Measurements from ENCODE around the gene CTBP1.
"Not testable (repeated sequence)": the region's sequence is repeated elsewhere in the genome, so short reads cannot be mapped to it uniquely, and the experiment has no call there.

The CTBP1 gene

GRCh38 chr4:1248245-1249147 lies at the start of gene CTBP1:
CTBP1 (minus strand) TSS chr4:1249130; CDS start chr4:1241331, 7,799 bp downstream.
- peak; percentile 50 for DNase-seq (ENCODE audit: low read depth)

- no peak for DNase-seq (ENCODE audit: low read depth)
Measured at GRCh38 chr4:1298461-1298860, 49.5 kb upstream of the CTBP1 start.

DNA sequence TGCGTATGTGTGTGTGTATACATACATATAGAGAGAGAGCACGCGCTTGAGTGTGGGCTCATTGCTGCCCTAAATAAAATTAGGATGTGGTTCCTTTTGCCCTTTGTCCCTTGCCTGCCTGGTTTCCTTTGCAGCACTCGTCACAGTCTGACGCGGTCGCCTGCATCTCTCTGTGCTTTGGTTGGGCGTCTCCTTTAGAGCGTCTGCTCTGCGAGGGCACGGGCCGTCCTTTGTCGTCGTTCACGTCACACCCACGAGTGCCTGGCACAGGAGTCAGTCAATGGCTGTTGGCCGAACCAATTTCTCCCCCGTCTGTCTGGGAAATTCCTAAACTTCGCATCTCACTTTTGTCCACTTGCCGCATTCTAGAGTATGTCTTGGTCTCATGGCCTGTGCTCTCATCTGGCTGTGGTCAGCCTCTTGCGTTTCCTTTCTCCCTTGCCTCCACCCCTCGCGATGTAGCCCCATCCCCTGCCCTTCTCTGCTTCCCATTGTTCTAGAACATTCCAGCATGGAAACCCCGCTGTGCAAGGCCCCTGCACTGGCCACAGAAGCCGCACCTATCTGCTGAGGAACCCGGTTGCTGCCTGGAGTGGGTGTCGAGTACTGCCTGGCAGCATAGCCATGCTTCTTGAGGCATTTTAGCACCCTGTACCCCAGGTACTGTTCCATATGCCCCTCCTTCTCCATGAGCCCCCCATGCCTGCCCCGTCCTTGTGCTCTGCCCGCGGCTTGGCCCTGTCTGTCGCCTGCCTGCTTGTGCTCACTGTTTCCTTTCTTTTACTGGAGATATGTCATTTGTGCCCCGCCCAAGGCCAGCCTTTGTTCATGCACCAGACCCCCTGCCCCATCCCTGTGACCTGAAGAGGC lies 48.8 kb upstream of the CTBP1 start:
- no peak for DNase-seq (ENCODE audit: low read depth)

- no peak for DNase-seq (ENCODE audit: low read depth)
Measured at GRCh38 chr4:1297023-1297395, 48.1 kb upstream of the CTBP1 start.

DNA sequence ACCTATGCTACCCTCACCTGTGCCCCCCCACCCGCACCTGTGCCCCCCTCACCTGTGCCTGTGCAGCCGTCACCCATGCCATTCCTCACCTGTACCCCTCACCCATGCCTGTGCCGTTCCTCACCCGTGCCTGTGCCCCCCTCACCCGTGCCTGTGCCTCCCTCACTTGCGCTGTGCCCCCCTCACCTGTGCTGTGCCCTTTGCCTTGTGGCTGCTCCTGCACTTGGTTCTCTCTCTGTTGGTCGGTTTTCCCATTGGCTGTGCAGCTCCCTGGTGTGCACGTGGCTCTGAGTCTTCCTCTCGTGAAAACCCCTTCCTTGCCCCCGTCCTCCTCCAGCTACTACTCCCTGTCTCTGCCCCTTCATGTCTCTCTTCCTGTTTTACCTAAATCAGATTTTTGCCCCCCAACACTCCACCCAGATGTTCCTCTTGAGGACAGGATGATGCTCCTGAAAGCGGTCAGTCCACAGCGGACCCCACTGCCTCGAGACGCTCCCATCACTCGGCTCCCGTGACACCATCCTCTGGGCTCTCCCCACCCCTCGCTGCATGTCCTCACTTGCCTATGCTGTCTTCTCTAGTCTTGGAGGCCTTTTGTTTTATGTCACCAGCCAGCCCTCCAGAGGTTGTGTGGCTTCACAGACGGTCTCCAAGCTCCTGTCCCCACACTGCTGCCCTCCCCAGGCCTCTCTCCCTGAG lies 47.5 kb upstream of the CTBP1 start:
- DNase-seq (ENCODE audit: low read depth) = no peak

GRCh38 chr4:1295405-1296055 lies 46.6 kb upstream of the CTBP1 start:
- no peak for DNase-seq (ENCODE audit: low read depth)

DNA sequence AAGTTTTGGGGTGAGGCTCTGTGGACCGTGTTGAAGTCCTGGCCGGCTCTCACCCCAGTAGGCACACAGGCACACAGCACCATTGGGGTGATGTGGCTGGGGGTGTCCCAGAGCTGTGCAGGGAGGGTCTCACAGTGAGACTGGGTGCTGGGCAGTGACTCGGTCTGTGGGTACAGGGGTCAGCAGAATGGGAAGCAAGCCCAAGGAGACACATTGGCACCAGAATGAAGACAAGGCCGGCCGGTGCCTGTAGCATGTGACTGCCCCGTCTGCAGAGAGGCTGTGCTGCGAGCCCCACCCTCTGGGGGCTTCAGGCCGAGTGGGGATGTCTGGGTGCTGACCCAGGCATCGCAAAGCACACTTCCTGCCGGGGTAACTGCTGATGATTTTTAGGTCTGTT lies 46.0 kb upstream of the CTBP1 start:
- no peak for DNase-seq (ENCODE audit: low read depth)

- no peak for DNase-seq (ENCODE audit: low read depth)
Measured at GRCh38 chr4:1294424-1294823, 45.5 kb upstream of the CTBP1 start.

DNA sequence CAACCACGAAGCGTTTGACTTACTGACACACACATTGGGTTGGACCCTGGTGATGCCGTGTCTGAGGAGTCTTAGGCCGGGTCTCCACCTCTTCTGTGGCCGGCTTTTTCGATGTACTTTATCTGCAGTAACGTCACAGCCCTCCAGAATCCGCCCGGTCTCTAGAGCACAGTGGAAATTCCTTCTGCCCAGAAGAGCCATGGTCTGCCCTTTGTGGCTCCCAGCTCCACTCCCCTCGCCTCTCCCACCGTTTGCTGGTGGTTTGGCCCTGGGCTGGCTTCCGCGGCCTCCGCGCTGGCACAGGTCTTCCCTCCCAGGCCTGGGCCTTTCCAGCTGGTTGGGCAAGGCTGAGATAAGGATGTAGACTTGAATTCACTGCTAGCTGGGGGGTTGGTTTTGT lies 45.1 kb upstream of the CTBP1 start:
- DNase-seq (ENCODE audit: low read depth) = no peak

GRCh38 chr4:1293531-1293941 lies 44.6 kb upstream of the CTBP1 start:
- no peak for DNase-seq (ENCODE audit: low read depth)

DNA sequence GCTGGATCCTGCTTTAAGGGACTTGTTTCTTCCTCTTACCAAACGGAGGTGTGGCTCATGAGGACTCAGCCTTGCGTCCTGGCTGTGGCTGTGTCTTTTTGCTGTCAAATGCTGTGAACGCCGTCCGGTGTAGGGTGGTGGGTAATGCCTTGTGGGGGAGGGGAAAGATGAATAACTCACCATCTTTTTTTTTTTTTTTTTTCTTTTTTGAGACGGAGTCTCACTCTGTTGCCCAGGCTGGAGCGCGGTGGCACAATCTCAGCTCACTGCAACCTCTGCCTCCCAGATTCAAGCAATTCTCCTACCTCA lies 43.7 kb upstream of the CTBP1 start:
- not testable (repeated sequence) for DNase-seq (ENCODE audit: low read depth)

DNA sequence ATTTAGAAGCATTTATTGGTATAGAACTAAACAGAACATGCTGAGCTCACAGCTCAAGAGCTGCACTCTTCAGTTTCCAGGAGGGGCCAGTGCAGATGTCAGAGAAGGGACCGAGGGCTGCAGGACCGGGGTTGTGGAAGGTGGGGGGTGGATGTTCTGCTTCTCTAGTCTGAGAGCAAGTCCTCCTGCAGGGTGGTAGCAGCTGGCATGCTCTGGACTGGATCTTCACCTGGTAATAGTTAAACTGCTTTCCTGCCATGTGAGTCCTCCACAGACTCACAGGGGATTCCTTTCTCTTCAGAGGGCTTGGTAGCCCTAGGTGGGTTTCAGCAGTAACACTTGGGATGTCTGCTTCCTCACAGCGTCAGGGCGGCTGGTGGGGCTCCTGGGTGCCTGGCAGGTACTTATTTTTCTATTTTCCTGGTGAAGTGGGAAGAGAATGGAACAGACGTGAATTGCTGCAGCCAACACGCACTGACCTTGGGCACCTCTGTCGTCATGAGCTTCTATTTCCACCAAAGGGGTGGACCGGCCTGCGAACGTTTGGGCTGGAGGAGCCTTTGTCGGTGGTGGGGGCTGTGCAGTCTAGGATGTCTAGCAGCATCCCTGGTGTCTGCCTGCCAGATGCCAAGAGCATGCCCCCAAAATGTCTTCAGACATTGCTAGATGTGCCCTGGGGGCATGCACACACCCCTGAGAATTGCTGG lies 43.2 kb upstream of the CTBP1 start:
- DNase-seq (ENCODE audit: low read depth) = no peak

GRCh38 chr4:1291091-1291490 lies 42.2 kb upstream of the CTBP1 start:
- DNase-seq (ENCODE audit: low read depth) = no peak

- no peak for DNase-seq (ENCODE audit: low read depth)
Measured at GRCh38 chr4:1290165-1290977, 41.4 kb upstream of the CTBP1 start.

- DNase-seq (ENCODE audit: low read depth) = peak; percentile 94
Measured at GRCh38 chr4:1289207-1290164, 40.6 kb upstream of the CTBP1 start, which contains the start of gene MAEA. MAEA (plus strand) TSS chr4:1289891; CDS start chr4:1289914, 23 bp downstream.

- DNase-seq (ENCODE audit: low read depth) = no peak
Measured at GRCh38 chr4:1288786-1289185, 39.9 kb upstream of the CTBP1 start.

DNA sequence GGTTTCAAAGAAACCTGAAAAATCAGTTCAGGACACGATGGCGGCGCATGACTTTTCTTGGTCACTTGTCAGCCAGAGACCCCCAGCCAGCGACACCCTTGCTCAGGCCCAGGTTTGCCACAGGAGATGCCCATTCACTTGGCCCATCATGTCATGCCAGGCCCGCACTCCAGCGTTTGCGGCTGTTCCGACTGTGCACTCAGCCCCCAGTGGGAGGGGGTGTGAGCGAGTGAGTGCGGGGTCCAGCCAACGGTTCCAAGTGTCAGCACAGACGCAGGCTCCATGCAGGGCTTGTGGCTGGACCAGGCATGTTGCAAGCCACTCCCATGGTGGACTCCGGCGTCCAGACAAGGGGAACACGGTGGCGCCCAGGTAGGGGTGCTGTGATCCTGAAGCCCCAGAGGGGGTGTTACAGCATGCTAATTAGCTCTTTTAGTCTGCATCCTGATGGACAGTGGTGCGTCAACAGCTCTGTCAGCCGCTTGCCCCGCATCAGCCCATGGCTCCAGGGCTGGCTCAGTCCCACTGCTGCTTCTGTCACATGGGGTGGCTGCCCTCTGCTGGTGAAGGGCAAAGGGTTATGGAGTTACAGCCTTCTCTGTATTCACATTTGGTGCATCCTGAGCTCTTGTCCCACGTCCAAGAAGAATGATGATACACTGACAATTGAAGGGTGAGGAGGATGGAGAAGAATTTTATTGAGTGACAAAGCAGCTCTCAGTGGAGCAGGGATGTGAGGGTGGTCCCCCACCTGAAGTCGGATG lies 37.0 kb upstream of the CTBP1 start:
- DNase-seq (ENCODE audit: low read depth) = no peak

- DNase-seq (ENCODE audit: low read depth) = no peak
Measured at GRCh38 chr4:1285151-1285789, 36.3 kb upstream of the CTBP1 start.

All from stimulated activated CD8-positive, alpha-beta memory T cell treated with anti-CD3 and anti-CD28 coated beads, Interleukin-15, amount 100 ng/mL, for 1 hour (primary cell).